ENCODE data around the gene ADGRG4. TPM values are rescaled to one million over a fixed set of nuclear protein-coding genes. Genes with fewer than 3 reads are reported as not detected.
"Not testable (repeated sequence)": the region's sequence is repeated elsewhere in the genome, so short reads cannot be mapped to it uniquely, and the experiment has no call there.

The ADGRG4 gene
- total RNA-seq, 1 experiment from 2014 or later, result not detected

GRCh38 chrX:136275553-136275952 lies 25.2 kb upstream of the ADGRG4 start:
- H3K79me2 ChIP-seq (ENCODE audit: low read length), result no peaks in the 10 kb centered on the region
- no peaks in the 10 kb centered on the region for H3K36me3 ChIP-seq (ENCODE audit: insufficient read depth, low read length)
- no peaks in the 10 kb centered on the region for H3K27me3 ChIP-seq (ENCODE audit: low read length)
- DNase-seq, result no peak
- H3K9me3 ChIP-seq (ENCODE audit: low read length), result no peaks in the 10 kb centered on the region
- no peak overlapping the region for H2AFZ ChIP-seq (ENCODE audit: low read length)
- no peak overlapping the region for H3K4me3 ChIP-seq (ENCODE audit: low read length)
- H3K9me2 ChIP-seq (replicated peaks; ENCODE audit: insufficient read depth, low read length), result no peaks in the 10 kb centered on the region
- no peaks in the 10 kb centered on the region for H4K20me1 ChIP-seq (ENCODE audit: insufficient read depth, low read depth, low read length)
- H3K4me2 ChIP-seq (ENCODE audit: low read depth, low read length, poor library complexity, severe bottlenecking), result no peak overlapping the region
- H3K4me1 ChIP-seq (ENCODE audit: low read length), result no peaks in the 10 kb centered on the region; the same call in 1 of the 2 replicates
- no peak overlapping the region for H3K27ac ChIP-seq (ENCODE audit: low read length)
- no peak overlapping the region for H3K9ac ChIP-seq (ENCODE audit: low read length)

GRCh38 chrX:136286375-136286774 lies 14.4 kb upstream of the ADGRG4 start:
- not testable (repeated sequence) for DNase-seq; H3K27ac ChIP-seq (ENCODE audit: low read length); H3K4me3 ChIP-seq (ENCODE audit: low read length)

GRCh38 chrX:136291824-136292223 lies 8.9 kb upstream of the ADGRG4 start:
- no peaks in the 10 kb centered on the region for H4K20me1 ChIP-seq (ENCODE audit: insufficient read depth, low read depth, low read length)
- H3K4me1 ChIP-seq (ENCODE audit: low read length), result no peaks in the 10 kb centered on the region
- no peak overlapping the region for H3K4me3 ChIP-seq (ENCODE audit: low read length)
- no peak overlapping the region for H3K27ac ChIP-seq (ENCODE audit: low read length)
- DNase-seq, result no peak
- no peak overlapping the region for H3K4me2 ChIP-seq (ENCODE audit: low read depth, low read length, poor library complexity, severe bottlenecking)
- no peak overlapping the region for H2AFZ ChIP-seq (ENCODE audit: low read length)
- H3K9me3 ChIP-seq (ENCODE audit: low read length), result no peaks in the 10 kb centered on the region
- H3K36me3 ChIP-seq (ENCODE audit: insufficient read depth, low read length), result no peaks in the 10 kb centered on the region
- no peak overlapping the region for H3K9ac ChIP-seq (ENCODE audit: low read length)
- H3K27me3 ChIP-seq (ENCODE audit: low read length), result no peaks in the 10 kb centered on the region
- H3K79me2 ChIP-seq (ENCODE audit: low read length), result no peaks in the 10 kb centered on the region
- H3K9me2 ChIP-seq (replicated peaks; ENCODE audit: insufficient read depth, low read length), result no peaks in the 10 kb centered on the region

More at GRCh38 chrX:136286375-136286774, 14.4 kb upstream of the ADGRG4 start:
- H3K4me2 ChIP-seq (ENCODE audit: low read depth, low read length, poor library complexity, severe bottlenecking); H3K9me2 ChIP-seq (replicated peaks; ENCODE audit: insufficient read depth, low read length); H3K27me3 ChIP-seq (ENCODE audit: low read length); H3K4me1 ChIP-seq (ENCODE audit: low read length); H3K36me3 ChIP-seq (ENCODE audit: insufficient read depth, low read length); H3K79me2 ChIP-seq (ENCODE audit: low read length); H4K20me1 ChIP-seq (ENCODE audit: insufficient read depth, low read depth, low read length); H3K9me3 ChIP-seq (ENCODE audit: low read length); H2AFZ ChIP-seq (ENCODE audit: low read length); H3K9ac ChIP-seq (ENCODE audit: low read length): not testable (repeated sequence)

GRCh38 chrX:136292656-136293055 lies 8.1 kb upstream of the ADGRG4 start:
- Histone ChIP-seq H3K9ac (ENCODE audit: low read length) (no peak overlapping the region), H3K4me3 (ENCODE audit: low read length) (no peak overlapping the region), H3K27ac (ENCODE audit: low read length) (no peak overlapping the region), H3K27me3 (ENCODE audit: low read length) (no peaks in the 10 kb centered on the region), H3K9me3 (ENCODE audit: low read length) (no peaks in the 10 kb centered on the region), H3K36me3 (ENCODE audit: insufficient read depth, low read length) (no peaks in the 10 kb centered on the region), H3K79me2 (ENCODE audit: low read length) (no peaks in the 10 kb centered on the region), H3K4me2 (ENCODE audit: low read depth, low read length, poor library complexity, severe bottlenecking) (no peak overlapping the region), H3K4me1 (ENCODE audit: low read length) (no peaks in the 10 kb centered on the region), H3K9me2 (replicated peaks; ENCODE audit: insufficient read depth, low read length) (no peaks in the 10 kb centered on the region), H2AFZ (ENCODE audit: low read length) (no peak overlapping the region), H4K20me1 (ENCODE audit: insufficient read depth, low read depth, low read length) (no peaks in the 10 kb centered on the region)
- DNase-seq, result no peak

- Histone ChIP-seq H3K27me3 (ENCODE audit: low read length) (no peaks in the 10 kb centered on the region), H3K4me3 (ENCODE audit: low read length) (no peak overlapping the region), H3K9me2 (replicated peaks; ENCODE audit: insufficient read depth, low read length) (no peaks in the 10 kb centered on the region), H3K4me1 (ENCODE audit: low read length) (no peaks in the 10 kb centered on the region), H3K9ac (ENCODE audit: low read length) (no peak overlapping the region), H2AFZ (ENCODE audit: low read length) (no peak overlapping the region), H3K79me2 (ENCODE audit: low read length) (no peaks in the 10 kb centered on the region), H3K27ac (ENCODE audit: low read length) (no peak overlapping the region), H3K9me3 (ENCODE audit: low read length) (no peaks in the 10 kb centered on the region), H4K20me1 (ENCODE audit: insufficient read depth, low read depth, low read length) (no peaks in the 10 kb centered on the region), H3K4me2 (ENCODE audit: low read depth, low read length, poor library complexity, severe bottlenecking) (no peak overlapping the region), H3K36me3 (ENCODE audit: insufficient read depth, low read length) (no peaks in the 10 kb centered on the region)
- no peak for DNase-seq
These were observed 5.4 kb upstream of the ADGRG4 start for GRCh38 chrX:136295380-136295779.

- Histone ChIP-seq H3K79me2 (ENCODE audit: low read length) (no peaks in the 10 kb centered on the region), H3K9me3 (ENCODE audit: low read length) (no peaks in the 10 kb centered on the region; the same call in 1 of the 2 replicates), H3K9ac (ENCODE audit: low read length) (no peak overlapping the region), H3K27me3 (ENCODE audit: low read length) (no peaks in the 10 kb centered on the region), H3K4me3 (ENCODE audit: low read length) (no peak overlapping the region), H2AFZ (ENCODE audit: low read length) (no peak overlapping the region), H3K4me2 (ENCODE audit: low read depth, low read length, poor library complexity, severe bottlenecking) (no peak overlapping the region), H3K36me3 (ENCODE audit: insufficient read depth, low read length) (no peaks in the 10 kb centered on the region), H3K9me2 (replicated peaks; ENCODE audit: insufficient read depth, low read length) (no peaks in the 10 kb centered on the region), H4K20me1 (ENCODE audit: insufficient read depth, low read depth, low read length) (no peaks in the 10 kb centered on the region), H3K27ac (ENCODE audit: low read length) (no peak overlapping the region), H3K4me1 (ENCODE audit: low read length) (no peaks in the 10 kb centered on the region)
- no peak for DNase-seq
These were observed 2.3 kb downstream of the ADGRG4 start for GRCh38 chrX:136303041-136303440.

GRCh38 chrX:136304493-136304892 lies 3.7 kb downstream of the ADGRG4 start:
- H3K27me3 ChIP-seq (ENCODE audit: low read length), result no peaks in the 10 kb centered on the region
- H3K4me1 ChIP-seq (ENCODE audit: low read length), result no peaks in the 10 kb centered on the region
- no peaks in the 10 kb centered on the region for H4K20me1 ChIP-seq (ENCODE audit: insufficient read depth, low read depth, low read length)
- no peak overlapping the region for H3K4me2 ChIP-seq (ENCODE audit: low read depth, low read length, poor library complexity, severe bottlenecking)
- no peaks in the 10 kb centered on the region; the same call in 1 of the 2 replicates for H3K9me3 ChIP-seq (ENCODE audit: low read length)
- no peaks in the 10 kb centered on the region for H3K36me3 ChIP-seq (ENCODE audit: insufficient read depth, low read length)
- peak; percentile 54 for DNase-seq
- no peak overlapping the region for H3K27ac ChIP-seq (ENCODE audit: low read length)
- no peaks in the 10 kb centered on the region for H3K9me2 ChIP-seq (replicated peaks; ENCODE audit: insufficient read depth, low read length)
- H3K4me3 ChIP-seq (ENCODE audit: low read length), result no peak overlapping the region
- H3K79me2 ChIP-seq (ENCODE audit: low read length), result no peaks in the 10 kb centered on the region
- no peak overlapping the region for H3K9ac ChIP-seq (ENCODE audit: low read length)
- H2AFZ ChIP-seq (ENCODE audit: low read length), result no peak overlapping the region

GRCh38 chrX:136306182-136306581 lies 5.4 kb downstream of the ADGRG4 start:
- no peaks in the 10 kb centered on the region; the same call in 1 of the 2 replicates for H3K9me3 ChIP-seq (ENCODE audit: low read length)
- no peaks in the 10 kb centered on the region for H3K27me3 ChIP-seq (ENCODE audit: low read length)
- DNase-seq, result no peak
- no peak overlapping the region for H3K27ac ChIP-seq (ENCODE audit: low read length)
- H3K9ac ChIP-seq (ENCODE audit: low read length), result no peak overlapping the region
- H3K4me2 ChIP-seq (ENCODE audit: low read depth, low read length, poor library complexity, severe bottlenecking), result no peak overlapping the region
- H3K36me3 ChIP-seq (ENCODE audit: insufficient read depth, low read length), result no peaks in the 10 kb centered on the region
- H3K4me3 ChIP-seq (ENCODE audit: low read length), result no peak overlapping the region
- no peak overlapping the region for H2AFZ ChIP-seq (ENCODE audit: low read length)
- no peaks in the 10 kb centered on the region for H3K4me1 ChIP-seq (ENCODE audit: low read length)
- H4K20me1 ChIP-seq (ENCODE audit: insufficient read depth, low read depth, low read length), result no peaks in the 10 kb centered on the region
- H3K9me2 ChIP-seq (replicated peaks; ENCODE audit: insufficient read depth, low read length), result no peaks in the 10 kb centered on the region
- H3K79me2 ChIP-seq (ENCODE audit: low read length), result no peaks in the 10 kb centered on the region

GRCh38 chrX:136307471-136307870 lies 6.7 kb downstream of the ADGRG4 start:
- Histone ChIP-seq H3K9me2 (replicated peaks; ENCODE audit: insufficient read depth, low read length) (no peaks in the 10 kb centered on the region), H3K9ac (ENCODE audit: low read length) (no peak overlapping the region)
- DNase-seq, result no peak

More at GRCh38 chrX:136307471-136307870, 6.7 kb downstream of the ADGRG4 start:
- Histone ChIP-seq H3K36me3 (ENCODE audit: insufficient read depth, low read length) (no peaks in the 10 kb centered on the region), H3K27ac (ENCODE audit: low read length) (no peak overlapping the region), H3K4me3 (ENCODE audit: low read length) (no peak overlapping the region), H3K4me2 (ENCODE audit: low read depth, low read length, poor library complexity, severe bottlenecking) (no peak overlapping the region), H4K20me1 (ENCODE audit: insufficient read depth, low read depth, low read length) (no peaks in the 10 kb centered on the region), H3K9me3 (ENCODE audit: low read length) (no peaks in the 10 kb centered on the region; the same call in 1 of the 2 replicates), H2AFZ (ENCODE audit: low read length) (no peak overlapping the region), H3K27me3 (ENCODE audit: low read length) (no peaks in the 10 kb centered on the region), H3K4me1 (ENCODE audit: low read length) (no peaks in the 10 kb centered on the region), H3K79me2 (ENCODE audit: low read length) (no peaks in the 10 kb centered on the region)

Data from Karpas-422 (cell line).